KMS-11 (cell line): ENCODE measurements around the gene SLC26A6.

Source experiments
- H2AFZ ChIP-seq: fragments of 200-600 bp; sonication (generic); 2 replicates; pipeline ENCODE4 v1.6.1; 2016; ENCODE audit warnings: antibody characterized with exemption, mixed run types, low read depth
- H3K27ac ChIP-seq: fragments of 200-600 bp; sonication (generic); 2 replicates; pipeline ENCODE4 v1.6.1; 2016; ENCODE audit warnings: mild to moderate bottlenecking, mixed run types
- H3K27me3 ChIP-seq: fragments of 200-600 bp; sonication (generic); 2 replicates; pipeline ENCODE4 v1.6.1; 2017; ENCODE audit warnings: mild to moderate bottlenecking, low read depth, mixed run types, moderate library complexity; ENCODE audit not compliant: insufficient read depth
- H3K36me3 ChIP-seq: fragments of 200-600 bp; sonication (generic); 2 replicates; pipeline ENCODE4 v1.6.1; 2017; ENCODE audit warnings: mild to moderate bottlenecking, mixed run types; ENCODE audit not compliant: insufficient read depth
- H3K4me1 ChIP-seq: fragments of 200-600 bp; sonication (generic); 2 replicates; pipeline ENCODE4 v1.6.1; 2016; ENCODE audit warnings: mild to moderate bottlenecking, low read depth, mixed run types; ENCODE audit not compliant: poor library complexity, severe bottlenecking
- H3K4me2 ChIP-seq: fragments of 200-600 bp; sonication (generic); 2 replicates; pipeline ENCODE4 v1.7.0; 2016; ENCODE audit warnings: mild to moderate bottlenecking, mixed run types
- H3K4me3 ChIP-seq: fragments of 200-600 bp; sonication (generic); IDR thresholded peaks from 2 replicates; pipeline ENCODE4 v1.6.1; 2017; ENCODE audit warnings: low read depth, low read length, mixed read lengths; ENCODE audit not compliant: insufficient read depth
- H3K79me2 ChIP-seq: fragments of 200-600 bp; sonication (generic); 2 replicates; pipeline ENCODE4 v1.6.1; 2016; ENCODE audit warnings: low read depth, mixed run types; ENCODE audit not compliant: insufficient read depth
- H3K9ac ChIP-seq: fragments of 200-600 bp; sonication (generic); 2 replicates; pipeline ENCODE4 v1.6.1; 2016; ENCODE audit warnings: mild to moderate bottlenecking, mixed run types
- H4K20me1 ChIP-seq: fragments of 200-600 bp; sonication (generic); 2 replicates; pipeline ENCODE4 v1.6.1; 2016; ENCODE audit warnings: mild to moderate bottlenecking, mixed run types; ENCODE audit not compliant: insufficient read depth
- CTCF ChIP-seq: fragments of 200-600 bp; sonication (generic); conservative IDR thresholded peaks from 2 replicates; pipeline ENCODE4 v1.6.1; 2017; ENCODE audit warnings: low read depth, mild to moderate bottlenecking, antibody characterized with exemption, low read length, moderate library complexity, mixed read lengths

Gene SLC26A6

DNA sequence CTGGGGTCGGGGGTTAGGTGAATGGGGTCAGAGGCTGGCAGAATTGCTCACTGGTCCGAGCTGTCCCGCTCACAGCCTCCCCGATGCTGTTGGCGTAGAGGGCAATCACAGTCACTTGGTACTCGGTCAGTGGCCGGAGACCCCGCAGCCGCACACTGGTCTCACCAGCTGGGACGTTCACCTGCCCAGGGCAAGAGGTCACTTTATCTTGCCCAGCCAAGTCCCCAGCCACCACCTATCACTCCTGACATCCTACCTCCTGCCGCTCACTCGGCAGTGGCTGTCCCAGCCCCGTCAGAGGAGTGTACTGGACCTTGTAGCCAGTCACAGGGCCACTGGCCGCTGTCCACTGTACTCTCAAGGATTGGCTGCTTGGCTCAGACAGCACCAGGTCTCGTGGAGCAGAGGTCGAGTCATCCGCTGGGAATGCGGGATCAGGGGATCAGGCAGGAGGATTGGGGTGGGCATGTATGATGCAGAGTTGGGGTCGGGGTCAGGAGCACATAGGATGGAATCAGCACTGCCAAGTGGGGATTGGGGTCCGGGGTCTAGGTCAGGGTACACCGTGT is 42.7 kb downstream of the SLC26A6 start:
- no peak for TF ChIP-seq CTCF
- Histone ChIP-seq H4K20me1 (no peaks in the 10 kb centered on the region), H3K4me3 (no peak overlapping the region), H3K9ac (no peak overlapping the region), H3K36me3 (no peaks in the 10 kb centered on the region), H3K27me3 (peaks cover 11% of the 10 kb centered on the region; the same call in 1 of the 2 replicates), H3K79me2 (no peaks in the 10 kb centered on the region), H3K4me2 (no peak overlapping the region), H3K4me1 (no peaks in the 10 kb centered on the region), H2AFZ (no peak overlapping the region), H3K27ac (no peak overlapping the region)

- no peaks in the 10 kb centered on the region for H3K4me1 ChIP-seq
- H3K4me2 ChIP-seq: no peak overlapping the region
- no peak overlapping the region for H3K27ac ChIP-seq
- no peak overlapping the region for H2AFZ ChIP-seq
- no peak for TF ChIP-seq CTCF
- no peaks in the 10 kb centered on the region for H4K20me1 ChIP-seq
- H3K9ac ChIP-seq: no peak overlapping the region
- H3K36me3 ChIP-seq: no peaks in the 10 kb centered on the region
- peaks cover 11% of the 10 kb centered on the region; the same call in 1 of the 2 replicates for H3K27me3 ChIP-seq
- H3K4me3 ChIP-seq: no peak overlapping the region
- H3K79me2 ChIP-seq: no peaks in the 10 kb centered on the region
Observed at GRCh38 chr3:48591886-48592518, 43.3 kb downstream of the SLC26A6 start.

- no peak overlapping the region for H3K4me3 ChIP-seq
- no peaks in the 10 kb centered on the region for H3K4me1 ChIP-seq
- H3K36me3 ChIP-seq: no peaks in the 10 kb centered on the region
- no peaks in the 10 kb centered on the region for H4K20me1 ChIP-seq
- H2AFZ ChIP-seq: no peak overlapping the region
- no peak overlapping the region for H3K9ac ChIP-seq
- H3K27ac ChIP-seq: no peak overlapping the region
- peaks cover 13% of the 10 kb centered on the region; the same call in 1 of the 2 replicates for H3K27me3 ChIP-seq
- no peak for TF ChIP-seq CTCF
- no peaks in the 10 kb centered on the region for H3K79me2 ChIP-seq
- no peak overlapping the region for H3K4me2 ChIP-seq
Observed at GRCh38 chr3:48591436-48591835, 43.8 kb downstream of the SLC26A6 start.

- H3K79me2 ChIP-seq: no peaks in the 10 kb centered on the region
- H3K27ac ChIP-seq: no peak overlapping the region
- H3K27me3 ChIP-seq: peaks cover 16% of the 10 kb centered on the region; the same call in 1 of the 2 replicates
- H3K9ac ChIP-seq: no peak overlapping the region
- no peak overlapping the region for H3K4me2 ChIP-seq
- H3K4me3 ChIP-seq: no peak overlapping the region
- no peaks in the 10 kb centered on the region for H3K4me1 ChIP-seq
- H3K36me3 ChIP-seq: no peaks in the 10 kb centered on the region
- no peak for TF ChIP-seq CTCF
- H4K20me1 ChIP-seq: no peaks in the 10 kb centered on the region
- H2AFZ ChIP-seq: no peak overlapping the region
Observed at GRCh38 chr3:48588230-48588629, 47.0 kb downstream of the SLC26A6 start.
